Astrocyte (in vitro differentiated cells and primary cell): Measurements from ENCODE around the gene DIP2A. TPM values are rescaled to one million over a fixed set of nuclear protein-coding genes. Genes with fewer than 3 reads are reported as not detected.

ENCODE experiments used
- DNase-seq: peaks from one replicate; pipeline ENCODE4 v3.0.0-alpha.2; 2010; ENCODE audit warnings: low read depth
- FAIRE-seq: peaks from 2 replicates; lab custom pipeline; 2011; peaks lifted over from hg19 to GRCh38; lab: Jason Lieb, UNC
- H2AFZ ChIP-seq: 2 replicates; pipeline ENCODE4 v1.6.0; 2012; ENCODE audit warnings: low read depth, low read length, inconsistent platforms
- H3K27ac ChIP-seq: 2 replicates; pipeline ENCODE4 v1.5.1; 2011; ENCODE audit warnings: low read depth, low read length, inconsistent platforms
- H3K27me3 ChIP-seq: 2 replicates; pipeline ENCODE4 v1.6.0; 2011; ENCODE audit warnings: low read length, inconsistent platforms; ENCODE audit not compliant: insufficient read depth
- H3K36me3 ChIP-seq: 2 replicates; pipeline ENCODE4 v1.5.1; 2011; ENCODE audit warnings: low read length, inconsistent platforms; ENCODE audit not compliant: insufficient read depth
- H3K4me1 ChIP-seq: 2 replicates; pipeline ENCODE4 v1.5.1; 2011; ENCODE audit warnings: low read length, inconsistent platforms; ENCODE audit not compliant: insufficient read depth
- H3K4me2 ChIP-seq: 2 replicates; pipeline ENCODE4 v1.6.0; 2012; ENCODE audit warnings: low read length, inconsistent platforms
- H3K4me3 ChIP-seq: 2 replicates; pipeline ENCODE4 v1.5.1; 2011; ENCODE audit warnings: low read depth, mild to moderate bottlenecking, low read length, inconsistent platforms; ENCODE audit not compliant: insufficient read depth
- H3K79me2 ChIP-seq: 2 replicates; pipeline ENCODE4 v1.6.0; 2012; ENCODE audit warnings: mild to moderate bottlenecking, low read length, inconsistent platforms; ENCODE audit not compliant: insufficient read depth
- H3K9ac ChIP-seq: 2 replicates; pipeline ENCODE4 v1.6.0; 2012; ENCODE audit warnings: mild to moderate bottlenecking, low read length, inconsistent platforms
- H3K9me3 ChIP-seq: 2 replicates; pipeline ENCODE4 v1.5.1; 2012; ENCODE audit warnings: low read depth, mild to moderate bottlenecking, low read length, inconsistent platforms; ENCODE audit not compliant: insufficient read depth
- H4K20me1 ChIP-seq: 2 replicates; pipeline ENCODE4 v1.6.0; 2012; ENCODE audit warnings: low read length, inconsistent platforms; ENCODE audit not compliant: insufficient read depth
- H3K27ac Mint-ChIP-seq: one replicate; pipeline ENCODE4 v1.8.0; 2021; ENCODE audit warnings: mild to moderate bottlenecking, mixed read lengths; ENCODE audit not compliant: unreplicated experiment
- H3K27me3 Mint-ChIP-seq: one replicate; pipeline ENCODE4 v1.8.0; 2021; ENCODE audit warnings: low read depth, mixed read lengths; ENCODE audit not compliant: unreplicated experiment
- H3K36me3 Mint-ChIP-seq: one replicate; pipeline ENCODE4 v1.8.0; 2021; ENCODE audit warnings: low read depth, mixed read lengths; ENCODE audit not compliant: unreplicated experiment
- H3K4me1 Mint-ChIP-seq: one replicate; pipeline ENCODE4 v1.8.0; 2021; ENCODE audit warnings: low read depth, mixed read lengths; ENCODE audit not compliant: unreplicated experiment
- H3K4me3 Mint-ChIP-seq: one replicate; pipeline ENCODE4 v1.8.0; 2021; ENCODE audit warnings: mild to moderate bottlenecking, moderate library complexity, mixed read lengths; ENCODE audit not compliant: unreplicated experiment
- H3K9me3 Mint-ChIP-seq: one replicate; pipeline ENCODE4 v1.8.0; 2021; ENCODE audit warnings: mild to moderate bottlenecking, mixed read lengths; ENCODE audit not compliant: unreplicated experiment
- CTCF ChIP-seq: IDR thresholded peaks from 2 replicates; pipeline ENCODE4 v1.5.1; 2011; ENCODE audit warnings: low read depth, mild to moderate bottlenecking, inconsistent platforms, low read length, moderate library complexity; ENCODE audit not compliant: insufficient read depth
- EZH2 ChIP-seq: IDR thresholded peaks from 2 replicates; pipeline ENCODE4 v1.6.1; 2012; ENCODE audit warnings: mild to moderate bottlenecking, low read length, inconsistent platforms; ENCODE audit not compliant: insufficient read depth
- total RNA-seq: library from RNA; stranded (reverse); gene quantifications from 2 replicates; pipeline ENCODE4 v1.2.1, GENCODE V29; 2021

The DIP2A gene
- total RNA-seq, 1 donor from 2014 or later, result 35.4 TPM

DNA sequence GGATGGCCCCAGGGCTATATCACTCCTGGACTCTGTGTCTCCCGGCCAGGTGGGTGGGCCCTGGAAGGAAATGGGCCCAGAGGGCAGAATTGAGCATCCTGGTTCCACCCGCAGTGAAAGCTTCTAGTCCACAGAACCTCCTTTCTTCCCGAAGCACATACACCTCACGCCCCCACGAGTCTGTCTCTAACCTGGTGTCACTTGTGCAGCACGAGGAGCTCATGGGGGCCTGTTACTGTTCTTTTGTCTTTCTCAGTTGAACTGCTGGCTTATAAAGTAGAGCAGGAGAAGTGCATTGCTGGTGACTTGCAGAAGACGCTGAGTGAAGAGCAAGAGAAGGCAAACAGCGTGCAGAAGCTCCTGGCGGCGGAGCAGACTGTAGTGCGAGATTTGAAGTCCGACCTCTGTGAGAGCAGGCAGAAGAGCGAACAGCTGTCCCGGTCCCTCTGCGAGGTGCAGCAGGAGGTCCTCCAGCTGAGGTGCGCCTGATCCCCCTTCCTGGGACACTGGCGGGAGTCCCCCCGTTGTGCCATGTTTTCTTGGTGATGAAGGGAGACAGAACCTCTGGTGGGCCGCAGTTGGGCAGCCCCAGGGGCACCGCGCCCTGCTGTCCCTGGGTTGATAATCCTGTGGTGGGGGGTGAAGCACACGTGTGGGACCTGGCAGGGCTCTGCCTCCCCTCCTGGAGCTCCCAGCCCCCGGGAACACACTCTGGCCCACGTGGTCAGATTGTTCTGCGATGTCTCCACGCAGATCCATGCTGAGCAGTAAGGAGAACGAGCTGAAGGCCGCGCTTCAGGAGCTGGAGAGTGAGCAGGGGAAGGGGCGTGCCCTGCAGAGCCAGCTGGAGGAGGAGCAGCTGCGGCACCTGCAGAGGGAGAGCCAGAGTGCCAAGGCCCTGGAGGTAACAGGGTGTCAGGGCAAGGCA lies 28.7 kb upstream of the DIP2A start:
- FAIRE-seq, result no peak
- Histone ChIP-seq H3K36me3 (peaks cover 13% of the 10 kb centered on the region), H3K4me2 (no peak overlapping the region), H3K4me1 (no peaks in the 10 kb centered on the region), H3K4me3 (no peak overlapping the region), H3K9ac (no peak overlapping the region), H2AFZ (no peak overlapping the region), H3K27ac (no peak overlapping the region), H3K79me2 (no peaks in the 10 kb centered on the region), H3K27me3 (no peaks in the 10 kb centered on the region), H4K20me1 (no peaks in the 10 kb centered on the region), H3K9me3 (no peaks in the 10 kb centered on the region)
- DNase-seq, result no peak
- no peak overlapping the region for H3K27ac Mint-ChIP-seq
- no peaks in the 10 kb centered on the region for H3K4me1 Mint-ChIP-seq
- H3K27me3 Mint-ChIP-seq, result no peaks in the 10 kb centered on the region
- TF ChIP-seq CTCF (no peak), EZH2 (no peak)
- H3K4me3 Mint-ChIP-seq, result no peak overlapping the region
- H3K36me3 Mint-ChIP-seq, result peaks cover 19% of the 10 kb centered on the region
- no peaks in the 10 kb centered on the region for H3K9me3 Mint-ChIP-seq

DNA sequence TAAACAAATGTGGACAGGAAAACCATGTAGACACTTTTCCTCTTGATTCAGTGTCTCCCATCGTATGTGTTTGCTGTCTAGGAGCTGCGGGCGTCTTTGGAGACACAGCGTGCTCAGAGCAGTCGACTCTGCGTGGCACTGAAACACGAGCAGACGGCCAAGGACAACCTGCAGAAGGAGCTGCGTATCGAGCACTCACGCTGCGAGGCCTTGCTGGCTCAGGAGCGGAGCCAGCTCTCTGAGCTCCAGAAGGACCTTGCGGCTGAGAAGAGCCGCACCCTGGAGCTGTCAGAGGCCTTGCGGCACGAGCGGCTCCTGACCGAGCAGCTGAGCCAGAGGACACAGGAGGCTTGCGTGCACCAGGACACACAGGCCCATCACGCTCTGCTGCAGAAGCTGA lies 27.2 kb upstream of the DIP2A start:
- peaks cover 22% of the 10 kb centered on the region for H3K36me3 Mint-ChIP-seq
- no peak for FAIRE-seq

More for the DNA sequence above, 27.2 kb upstream of the DIP2A start:
- DNase-seq, result no peak
- Histone ChIP-seq H3K9ac (no peak overlapping the region), H2AFZ (no peak overlapping the region), H4K20me1 (no peaks in the 10 kb centered on the region), H3K27me3 (no peaks in the 10 kb centered on the region), H3K27ac (no peak overlapping the region), H3K79me2 (no peaks in the 10 kb centered on the region), H3K36me3 (peaks cover 13% of the 10 kb centered on the region), H3K4me1 (no peaks in the 10 kb centered on the region), H3K4me3 (no peak overlapping the region), H3K9me3 (no peaks in the 10 kb centered on the region), H3K4me2 (no peak overlapping the region)
- TF ChIP-seq EZH2, result no peak
- TF ChIP-seq CTCF, result no peak
- H3K27me3 Mint-ChIP-seq, result no peaks in the 10 kb centered on the region
- H3K9me3 Mint-ChIP-seq, result no peaks in the 10 kb centered on the region
- no peaks in the 10 kb centered on the region for H3K4me1 Mint-ChIP-seq
- no peak overlapping the region for H3K4me3 Mint-ChIP-seq
- H3K27ac Mint-ChIP-seq, result no peak overlapping the region
